SK-N-MC (cell line): Measurements from ENCODE around the gene DOCK4.

Experiments used
- EZH2 ChIP-seq: fragments of 200-600 bp; sonication (generic); IDR thresholded peaks from one replicate; pipeline ENCODE4 v1.6.1; 2017; ENCODE audit warnings: antibody characterized with exemption
- FOXP2 ChIP-seq: optimal IDR thresholded peaks from 2 replicates; pipeline ENCODE3; 2011; ENCODE audit warnings: mild to moderate bottlenecking, moderate library complexity; ENCODE audit not compliant: insufficient read depth; ENCODE audit errors: extremely low read length, control extremely low read depth
- POLR2AphosphoS5 ChIP-seq: IDR thresholded peaks from 2 replicates; pipeline ENCODE4 v1.6.1; 2012; ENCODE audit warnings: mild to moderate bottlenecking, low read depth, low read length, borderline replicate concordance

- no peak for TF ChIP-seq EZH2
- TF ChIP-seq POLR2AphosphoS5, result no peak
- no peak for TF ChIP-seq FOXP2
These were observed 7.1 kb downstream of the DOCK4 start for GRCh38 chr7:112199035-112199655.
